G401 (cell line): ENCODE results near the gene RAPGEF3. TPM values are rescaled to one million over a fixed set of nuclear protein-coding genes. Genes with fewer than 3 reads are reported as not detected.

Source experiments
- DNase-seq: peaks from one replicate; pipeline ENCODE4 v3.0.0-alpha.2; 2015; ENCODE audit warnings: low spot score
- in situ Hi-C: cut with HindIII; loops from 2 replicates; pipeline ENCODE4 v1.10.0; 2016; ENCODE audit warnings: low sequenced_read_pairs, mixed read lengths
- total RNA-seq: library from RNA; depleted of rRNA; stranded (reverse); fragments of >200 nt; shearing (Covaris generic); gene quantifications from 2 replicates; pipeline ENCODE4 v1.2.3, GENCODE V29; 2014

RAPGEF3 gene
- total RNA-seq, 1 experiment from 2014 or later: 9.0 TPM

- in situ Hi-C loops: no loop called here
- DNase-seq: no peak
Measured at GRCh38 chr12:47793015-47793681, 34.5 kb upstream of the RAPGEF3 start.

- DNase-seq: no peak
- in situ Hi-C loops: no loop called here
Measured at GRCh38 chr12:47791874-47792273, 33.2 kb upstream of the RAPGEF3 start.

DNA sequence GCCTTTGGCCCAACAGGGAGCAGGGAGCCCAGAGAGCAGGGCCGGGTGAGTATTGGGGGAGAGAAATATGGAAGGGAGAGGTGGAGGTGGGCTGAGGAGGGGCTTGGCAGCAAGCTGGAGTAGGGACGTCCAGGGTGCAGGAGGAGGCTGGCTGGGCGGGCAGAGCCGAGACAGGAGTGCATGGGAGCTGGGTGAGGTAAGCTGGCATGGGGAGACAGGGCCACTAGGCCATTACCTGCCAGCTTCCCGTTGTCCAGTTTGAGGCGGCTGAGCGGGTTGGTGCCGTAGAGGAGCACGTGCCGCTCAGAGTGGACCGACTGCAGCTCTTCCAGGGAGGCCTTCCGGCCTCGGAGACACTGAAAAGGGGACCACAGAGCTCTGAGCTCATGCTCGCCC is 32.7 kb upstream of the RAPGEF3 start:
- no peak for DNase-seq
- in situ Hi-C loops: no loop called here

DNA sequence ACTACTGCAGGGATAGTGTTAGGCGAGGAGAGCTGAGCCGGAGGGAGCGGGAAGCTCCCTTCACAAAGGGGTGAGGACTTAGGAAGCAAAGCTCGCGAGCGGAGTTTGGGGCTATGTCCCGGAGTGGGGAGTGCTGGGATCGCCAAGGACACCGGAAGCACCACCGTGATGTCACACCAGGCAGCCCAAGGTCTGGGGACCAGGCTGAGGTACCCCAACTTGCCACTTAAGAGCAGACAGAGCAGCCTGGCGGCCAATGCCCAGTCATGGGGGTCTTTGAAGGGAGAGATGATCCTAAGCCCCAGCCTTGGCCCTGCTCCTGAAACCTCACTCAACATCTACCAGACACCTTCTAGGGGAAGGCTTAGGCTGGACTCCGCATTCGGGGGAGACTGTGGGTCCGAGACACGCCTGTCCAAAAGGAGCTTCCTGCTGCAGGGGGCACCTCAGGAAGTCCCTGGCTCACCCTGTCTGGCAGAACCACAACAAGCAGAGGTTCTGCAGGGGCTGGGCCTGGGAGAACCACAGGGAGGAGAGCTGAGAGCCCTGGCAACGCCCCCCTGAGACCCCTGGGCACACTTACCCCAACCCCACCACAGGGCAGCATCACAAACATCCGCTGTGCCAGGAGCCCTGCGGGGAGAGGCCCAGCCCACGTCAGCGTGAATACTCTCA is 32.1 kb upstream of the RAPGEF3 start:
- in situ Hi-C loops: no loop called here

DNA sequence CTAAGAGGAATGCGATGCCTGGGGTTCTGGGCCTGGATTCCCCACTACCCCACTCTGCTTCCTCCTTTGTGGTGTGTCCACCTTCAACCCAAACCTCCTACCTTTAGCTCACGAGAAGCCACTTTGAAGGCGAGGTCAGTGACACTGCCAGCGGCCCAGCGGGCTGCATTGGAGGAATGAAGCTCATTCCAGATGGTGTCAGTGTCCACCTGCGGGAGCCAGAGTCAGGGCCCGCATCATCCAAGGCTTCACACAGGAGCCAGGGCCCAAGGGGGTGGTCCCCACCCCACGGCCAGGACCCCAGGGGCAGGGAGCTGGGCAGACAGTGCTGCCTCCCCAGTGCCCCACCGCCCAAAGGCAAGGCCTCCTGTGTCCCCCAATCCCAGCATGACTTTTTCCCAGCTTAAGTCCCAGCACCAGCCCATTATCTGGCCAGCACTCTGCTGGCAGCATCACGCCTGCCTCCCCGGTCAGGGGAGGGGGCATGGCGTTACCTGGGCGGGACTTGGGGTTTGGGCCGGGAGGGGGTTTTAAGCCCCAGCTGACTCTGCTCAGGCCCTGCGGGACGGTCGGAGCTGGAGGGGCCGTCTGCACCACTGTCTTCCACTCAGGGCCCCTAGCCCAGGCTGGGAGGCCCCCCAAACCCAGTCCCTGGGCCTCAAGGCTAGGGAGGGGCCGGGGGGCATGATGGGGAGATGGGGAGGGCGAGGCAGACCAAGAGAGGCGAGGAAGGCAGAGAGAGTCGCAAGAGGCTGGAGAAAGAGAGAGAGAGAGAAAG is 31.2 kb upstream of the RAPGEF3 start:
- in situ Hi-C loops: loop anchor here (10.0 kb wide), 1 partner anchor 55 kb away; no protein-coding TSS in a partner anchor
- DNase-seq: no peak

More for the DNA sequence above, 32.1 kb upstream of the RAPGEF3 start:
- no peak for DNase-seq

- DNase-seq: no peak
- in situ Hi-C loops: loop anchor here (10.0 kb wide), 1 partner anchor 54 kb away; no protein-coding TSS in a partner anchor
Measured at GRCh38 chr12:47789141-47789540, 30.5 kb upstream of the RAPGEF3 start.

GRCh38 chr12:47787596-47788319 is 29.1 kb upstream of the RAPGEF3 start:
- no peak for DNase-seq
- in situ Hi-C loops: loop anchor here (10.0 kb wide), 1 partner anchor 53 kb away; no protein-coding TSS in a partner anchor

DNA sequence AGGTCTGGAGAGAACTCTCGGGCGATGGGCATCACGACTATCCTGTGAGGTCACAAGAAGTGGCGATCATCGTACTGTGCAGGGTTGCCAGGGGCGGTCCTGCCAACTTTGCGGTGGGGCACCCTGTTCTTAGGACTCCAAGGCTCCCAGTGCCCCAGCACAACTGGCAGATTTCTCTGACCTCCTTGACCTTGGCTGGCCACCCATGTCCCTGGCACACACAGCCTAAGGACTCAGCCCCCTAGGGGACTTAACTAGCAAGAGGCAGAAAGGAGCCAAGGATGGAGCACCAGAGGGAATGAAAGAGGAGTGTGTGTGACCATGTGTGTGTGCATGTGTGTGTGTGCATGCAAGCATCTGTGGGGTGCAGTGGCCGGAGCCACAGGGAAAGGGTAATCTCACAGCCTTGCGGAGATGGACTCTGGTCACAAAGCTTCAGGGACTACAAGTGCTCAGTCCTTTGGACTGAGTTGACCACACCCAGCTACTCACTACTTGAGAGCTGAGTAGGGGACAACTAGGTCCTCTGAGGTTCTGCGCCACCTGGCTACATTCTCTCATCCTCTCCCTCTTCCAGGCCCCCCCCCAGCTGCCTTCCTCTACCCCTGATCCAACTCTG is 28.1 kb upstream of the RAPGEF3 start:
- DNase-seq: no peak
- in situ Hi-C loops: loop anchor here (10.0 kb wide), 1 partner anchor 52 kb away; no protein-coding TSS in a partner anchor

DNA sequence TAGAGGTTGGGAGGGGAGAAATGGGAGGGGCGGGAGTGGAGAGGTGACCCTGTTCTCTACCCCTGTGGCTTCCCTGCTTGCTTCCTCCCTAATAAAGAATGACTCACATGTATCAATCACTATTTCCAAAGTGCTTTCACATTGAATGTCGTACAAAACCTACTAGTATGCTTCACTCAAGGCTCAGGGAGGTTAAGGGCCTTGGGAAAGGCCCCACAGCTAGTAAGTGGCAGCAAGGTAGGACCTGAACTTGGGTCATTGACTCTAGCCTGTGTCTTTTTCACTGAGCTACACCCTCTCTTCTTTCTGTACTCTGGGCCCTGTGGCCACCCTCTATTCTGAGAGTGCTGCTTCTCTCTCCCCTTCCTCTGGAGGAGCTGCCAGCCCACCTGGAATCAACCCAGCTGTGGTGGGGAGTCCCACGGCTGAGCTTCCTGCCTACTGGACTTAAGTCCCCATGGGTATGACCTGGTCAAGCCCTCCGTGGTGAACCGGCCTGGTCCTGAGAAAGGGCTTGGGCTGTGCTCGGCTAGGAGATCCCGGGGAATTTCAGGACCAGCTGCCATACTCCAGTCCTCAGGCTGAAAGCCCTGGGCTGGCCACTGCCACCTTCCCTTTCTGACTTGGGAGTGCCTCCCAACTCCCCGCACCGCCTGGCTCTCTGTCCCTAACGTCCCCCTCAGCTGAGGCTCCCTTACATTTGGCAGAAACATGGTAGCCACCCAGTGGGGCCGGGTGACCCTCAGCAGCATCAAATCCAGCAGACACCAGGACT is 27.4 kb upstream of the RAPGEF3 start:
- in situ Hi-C loops: loop anchor here (10.0 kb wide), 1 partner anchor 51 kb away; no protein-coding TSS in a partner anchor
- DNase-seq: no peak

- in situ Hi-C loops: loop anchor here (10.0 kb wide), 1 partner anchor 50 kb away; no protein-coding TSS in a partner anchor
- peak; percentile 57 for DNase-seq
Measured at GRCh38 chr12:47785036-47785886, 26.6 kb upstream of the RAPGEF3 start.

DNA sequence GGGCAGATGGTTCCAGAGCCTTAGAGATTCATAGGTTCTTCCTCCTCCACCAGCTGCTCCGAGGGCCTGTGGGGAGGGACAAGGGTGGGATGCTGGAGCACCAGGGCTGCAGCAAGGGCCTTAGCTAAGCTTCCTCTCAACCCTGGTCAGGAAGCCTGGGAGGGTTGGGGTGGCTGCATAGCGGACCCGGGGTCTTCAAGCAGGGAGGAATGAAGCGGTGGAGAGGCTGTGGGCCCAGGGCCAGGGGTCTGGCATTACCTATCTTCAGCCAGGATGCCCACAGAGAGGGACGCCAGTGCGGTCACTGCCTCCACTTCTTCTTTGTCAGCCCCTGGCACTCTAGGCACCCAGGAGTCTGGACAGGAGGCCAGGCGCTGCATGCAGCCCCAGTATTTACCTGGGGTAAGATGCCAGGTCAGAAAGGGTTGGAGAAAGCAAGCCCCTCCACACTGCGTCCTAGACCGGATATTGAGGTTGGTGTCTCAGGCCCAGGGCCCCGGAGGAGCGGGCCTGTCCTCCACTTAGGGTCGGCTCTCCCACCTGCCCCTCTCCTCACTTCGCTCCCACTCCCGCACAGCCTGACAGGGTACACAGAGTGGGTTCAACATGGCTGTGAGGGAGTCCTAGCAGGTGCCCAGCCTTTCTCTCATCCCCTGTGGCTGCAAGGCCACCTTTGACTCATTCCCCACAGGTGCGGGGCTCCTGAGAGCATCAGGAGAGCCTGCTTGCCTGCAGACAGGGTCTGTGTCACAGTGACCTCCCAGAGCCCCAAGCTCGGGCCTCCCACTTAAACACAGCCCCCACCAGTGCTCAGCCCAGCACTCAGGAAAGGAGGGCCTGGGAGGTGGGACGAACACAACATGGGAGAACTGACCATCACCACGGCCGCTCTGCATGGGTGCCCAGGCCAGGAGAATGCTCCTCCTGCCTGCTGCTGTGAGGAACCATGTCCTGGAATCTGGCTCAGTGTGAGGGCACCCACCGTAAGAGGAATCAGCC is 25.4 kb upstream of the RAPGEF3 start:
- in situ Hi-C loops: loop anchor here (10.0 kb wide), 1 partner anchor 49 kb away; no protein-coding TSS in a partner anchor
- no peak for DNase-seq

DNA sequence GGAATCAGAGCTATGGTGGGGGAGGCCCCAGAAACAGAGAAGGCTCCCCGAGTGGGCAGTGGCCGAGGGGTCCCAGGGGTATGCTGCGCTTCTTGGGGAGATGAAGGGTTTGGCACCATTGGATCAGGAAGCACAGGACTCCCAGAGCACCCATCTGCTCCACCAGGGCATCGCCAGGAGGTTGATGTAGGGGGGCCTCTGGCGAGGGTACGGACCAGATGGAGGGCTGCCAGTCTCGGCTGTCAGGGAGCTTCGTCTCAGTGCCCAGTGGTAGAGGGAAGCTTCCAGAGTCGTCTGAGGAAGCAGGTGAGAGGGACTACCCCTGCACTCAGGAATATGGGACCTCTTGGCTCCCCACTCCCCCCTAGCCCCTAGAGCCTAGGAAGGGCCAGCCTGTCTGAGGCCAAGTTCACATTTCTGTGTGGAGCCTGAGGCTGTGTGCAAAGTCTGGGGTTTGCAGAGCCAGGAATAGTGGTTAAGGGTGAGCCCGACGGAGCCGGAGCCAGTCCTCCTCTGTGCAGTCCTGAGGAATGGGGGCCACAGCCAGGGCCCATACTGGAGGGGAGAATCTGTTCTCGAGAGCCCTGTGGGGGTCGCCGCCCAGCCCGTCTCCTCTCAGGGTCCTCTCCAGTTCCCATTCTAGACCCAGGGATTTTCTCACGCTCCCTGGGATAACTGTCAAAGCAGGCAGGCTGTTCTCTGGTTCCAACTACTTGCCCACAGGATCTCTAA is 24.5 kb upstream of the RAPGEF3 start:
- DNase-seq: no peak
- in situ Hi-C loops: loop anchor here (10.0 kb wide), 1 partner anchor 48 kb away; no protein-coding TSS in a partner anchor

DNA sequence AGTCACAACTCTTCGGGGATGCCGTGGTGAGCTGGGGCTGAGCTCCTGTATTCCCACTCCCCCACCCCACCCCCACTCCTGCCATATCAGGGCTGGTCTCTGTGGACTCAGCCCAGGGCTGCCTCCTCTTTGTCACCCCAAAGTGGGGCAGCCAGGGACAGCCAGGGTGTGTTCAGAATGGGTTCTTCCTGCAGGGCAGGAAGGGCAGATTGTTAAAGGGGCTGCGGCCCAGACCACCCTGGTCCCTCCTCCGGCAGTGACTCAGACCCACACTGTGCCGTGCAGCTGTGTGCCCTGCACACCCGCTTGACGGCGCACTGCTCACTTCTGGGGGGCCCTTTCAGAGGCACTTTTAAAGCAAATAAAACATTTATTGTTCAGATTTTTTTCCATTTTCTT is 23.7 kb upstream of the RAPGEF3 start:
- in situ Hi-C loops: loop anchor here (10.0 kb wide), 1 partner anchor 48 kb away; no protein-coding TSS in a partner anchor
- DNase-seq: no peak

- in situ Hi-C loops: loop anchor here (10.0 kb wide), 1 partner anchor 47 kb away; no protein-coding TSS in a partner anchor
- peak; percentile 69 for DNase-seq
Measured at GRCh38 chr12:47781479-47782371, 23.0 kb upstream of the RAPGEF3 start.
